HG03354 (cell line): ENCODE data around the gene DIAPH2.
"Not testable (repeated sequence)": the region's sequence is repeated elsewhere in the genome, so short reads cannot be mapped to it uniquely, and the experiment has no call there.

Experiments
- ATAC-seq: cut with Tn5 transposase; IDR thresholded peaks from one replicate; pipeline ENCODE4 v1.9.1; 2021; ENCODE audit warnings: mild to moderate bottlenecking; ENCODE audit not compliant: unreplicated experiment, poor library complexity, severe bottlenecking

The DIAPH2 gene

DNA sequence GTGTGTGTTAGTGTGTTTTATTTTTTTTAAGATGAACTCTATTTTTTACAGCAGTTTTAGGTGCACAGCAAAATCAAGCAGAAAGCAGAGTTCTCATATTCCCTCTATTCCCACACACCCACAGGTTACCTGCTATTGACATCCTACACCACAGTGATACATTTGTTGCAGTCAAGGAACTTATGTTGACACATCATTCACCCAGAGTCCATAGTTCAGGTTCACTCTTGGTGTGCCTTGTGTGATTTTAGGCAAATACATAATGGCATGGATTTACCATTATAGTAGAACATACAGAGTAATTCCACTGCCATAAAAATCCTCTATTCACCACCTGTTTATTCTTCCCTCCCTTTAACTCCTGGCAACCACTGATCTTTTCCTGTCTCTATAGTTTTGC is 28.7 kb downstream of the DIAPH2 start:
- ATAC-seq = no peak

DNA sequence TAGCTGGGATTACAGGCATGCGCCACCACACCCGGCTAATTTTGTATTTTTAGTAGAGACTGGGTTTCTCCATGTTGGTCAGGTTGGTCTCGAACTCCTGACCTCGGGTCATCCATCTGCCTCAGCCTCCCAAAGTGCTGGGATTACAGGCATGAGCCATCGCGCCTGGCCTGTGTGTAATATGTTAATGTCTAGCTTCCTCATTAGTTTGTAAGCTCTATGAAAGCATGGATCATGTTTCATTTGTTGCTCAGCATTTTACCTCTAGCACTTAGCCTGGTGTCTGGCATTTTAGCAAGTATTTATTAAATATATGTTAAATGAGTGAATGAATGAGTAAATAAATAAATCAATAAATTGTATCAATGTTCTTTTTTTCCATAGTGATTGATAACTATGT is 29.8 kb downstream of the DIAPH2 start:
- not testable (repeated sequence) for ATAC-seq

DNA sequence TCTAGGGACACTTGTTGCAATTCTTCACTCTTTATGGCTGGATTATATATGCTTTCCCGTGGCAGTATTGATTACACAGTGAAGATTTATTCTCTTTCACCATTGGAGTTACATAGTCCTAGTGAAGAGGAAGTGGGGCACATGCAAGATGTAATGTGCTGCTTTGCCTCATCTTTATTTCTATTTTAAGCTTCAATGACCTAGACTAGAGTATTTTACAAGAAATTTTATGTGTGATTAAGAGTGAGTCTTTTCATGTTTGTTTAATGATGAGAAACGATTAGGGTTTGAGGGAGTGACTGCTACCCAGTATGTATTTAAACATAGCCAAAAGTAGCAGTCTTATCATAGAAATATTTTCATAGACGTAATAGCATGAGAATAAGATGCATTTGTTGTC is 30.8 kb downstream of the DIAPH2 start:
- no peak for ATAC-seq

DNA sequence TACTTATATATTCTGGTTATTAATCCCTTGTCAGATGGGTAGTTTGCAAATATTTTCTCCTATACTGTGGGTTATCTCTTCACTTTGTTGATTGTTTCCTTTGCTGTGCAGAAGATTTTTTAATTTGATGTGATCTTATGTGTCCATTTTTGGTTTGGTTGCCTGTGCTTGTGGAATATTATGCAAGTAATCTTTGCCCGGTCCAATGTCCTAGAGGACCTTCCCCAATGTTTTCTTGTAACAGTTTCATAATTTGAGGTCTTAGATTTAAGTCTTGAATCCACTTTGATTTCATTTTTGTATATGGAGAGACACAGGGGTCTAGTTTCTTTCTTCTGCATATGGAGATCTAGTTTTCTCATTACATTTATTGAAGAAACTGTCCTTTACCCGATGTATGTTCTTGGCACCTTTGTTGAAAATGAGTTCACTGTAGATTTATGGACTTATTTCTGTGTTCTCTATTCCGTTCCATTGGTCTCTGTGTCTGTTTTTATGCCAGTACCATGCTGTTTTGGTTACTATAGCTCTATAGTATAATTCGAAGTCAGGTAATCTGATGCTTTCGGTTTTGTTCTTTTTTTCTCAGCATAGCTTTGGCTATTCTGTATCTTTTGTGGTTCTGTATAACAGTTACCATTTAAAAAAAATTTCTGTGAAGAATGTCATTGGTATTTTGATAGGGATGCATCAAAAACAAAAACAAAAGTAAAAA is 34.7 kb downstream of the DIAPH2 start:
- ATAC-seq = no peak

DNA sequence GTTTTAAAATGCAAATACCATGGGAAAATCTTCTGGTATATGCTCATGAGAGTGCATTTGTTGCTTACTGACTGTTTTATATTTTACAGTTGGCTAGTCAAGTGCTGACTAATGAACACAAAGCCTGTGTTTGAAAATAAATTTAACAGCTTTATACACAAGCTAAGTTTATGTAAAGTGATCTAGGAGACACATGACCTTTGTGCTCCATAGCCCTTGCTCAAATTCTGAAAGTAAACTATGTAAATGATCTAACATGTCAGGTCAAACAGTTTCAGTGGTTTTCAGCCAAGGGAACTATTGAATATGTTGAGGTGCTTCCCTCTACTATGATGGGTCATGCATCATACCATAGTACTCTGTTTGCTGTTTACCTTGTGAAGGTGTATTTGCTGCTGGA is 36.7 kb downstream of the DIAPH2 start:
- peak; percentile 100 for ATAC-seq

DNA sequence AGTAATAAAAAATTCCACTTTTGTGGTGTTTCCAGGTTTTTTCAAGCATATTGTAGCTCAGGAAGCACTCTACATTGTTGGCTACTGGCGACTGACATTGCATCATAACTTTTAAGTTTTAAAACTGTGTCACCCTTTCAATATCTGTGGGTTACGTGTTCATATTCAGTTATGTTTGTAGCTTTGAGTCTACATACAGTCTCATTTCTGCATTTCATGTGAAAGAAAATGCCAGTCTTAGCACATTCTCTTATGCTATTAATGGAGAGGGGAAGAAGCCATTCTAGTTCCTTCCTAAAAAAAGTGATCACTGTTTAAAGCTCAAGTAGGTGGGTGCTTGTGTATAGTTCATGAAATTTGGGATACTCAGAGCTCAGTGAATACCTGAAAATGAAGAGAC is 38.1 kb downstream of the DIAPH2 start:
- ATAC-seq = no peak

DNA sequence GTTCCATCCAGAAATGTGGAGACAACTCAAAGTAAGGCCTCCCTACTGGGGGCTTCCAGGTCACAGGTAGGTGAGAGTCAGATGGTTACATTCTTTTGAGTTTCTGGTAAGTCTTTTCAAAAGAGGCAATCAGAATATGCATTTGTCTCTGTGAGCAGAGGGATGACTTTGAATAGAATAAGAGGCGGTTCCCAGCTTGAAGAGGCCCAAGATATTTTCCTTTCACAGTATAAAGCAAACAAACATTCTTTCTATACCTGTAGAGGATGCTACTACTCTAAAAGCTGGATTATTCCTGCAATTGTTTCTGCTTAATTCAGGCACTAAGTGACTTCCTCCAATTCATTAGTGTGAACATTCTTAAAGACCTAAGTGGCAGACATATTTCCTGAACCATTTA is 44.4 kb downstream of the DIAPH2 start:
- ATAC-seq = no peak

DNA sequence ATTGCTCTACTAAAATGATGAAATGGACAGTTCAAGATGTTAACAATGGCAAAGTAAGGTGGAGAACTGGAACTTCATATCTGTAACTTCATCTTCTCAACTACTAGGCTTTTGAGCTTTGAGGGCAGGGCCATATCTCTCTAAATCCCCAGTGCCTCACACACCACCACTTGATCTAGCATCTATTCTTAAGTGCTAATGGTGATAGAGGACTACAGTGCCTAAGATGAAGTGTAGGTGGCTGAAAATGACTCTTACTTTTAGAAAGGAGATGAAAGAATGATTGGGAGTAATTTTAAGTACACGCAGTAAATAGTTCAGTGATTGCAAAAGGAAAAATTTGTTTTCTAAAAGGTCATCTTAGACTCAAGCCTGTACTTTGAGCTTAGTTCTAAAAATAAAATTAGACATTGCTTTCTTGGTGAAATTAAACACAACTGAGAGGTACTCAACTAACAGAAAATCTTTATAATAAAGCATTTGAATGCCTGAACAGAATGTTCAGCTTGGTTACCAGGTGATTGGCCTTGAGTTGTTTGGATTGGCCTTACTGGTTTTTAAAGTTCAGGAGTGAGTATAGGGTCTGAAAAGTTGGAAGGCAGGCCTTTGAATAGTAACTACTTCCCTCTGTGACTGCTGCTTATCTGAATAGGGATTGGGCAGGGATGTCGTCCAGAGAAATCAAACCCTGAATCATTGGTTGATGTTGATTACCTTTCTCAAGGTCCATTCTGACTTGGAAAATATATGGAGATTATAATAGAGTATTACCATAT is 45.4 kb downstream of the DIAPH2 start:
- no peak for ATAC-seq

DNA sequence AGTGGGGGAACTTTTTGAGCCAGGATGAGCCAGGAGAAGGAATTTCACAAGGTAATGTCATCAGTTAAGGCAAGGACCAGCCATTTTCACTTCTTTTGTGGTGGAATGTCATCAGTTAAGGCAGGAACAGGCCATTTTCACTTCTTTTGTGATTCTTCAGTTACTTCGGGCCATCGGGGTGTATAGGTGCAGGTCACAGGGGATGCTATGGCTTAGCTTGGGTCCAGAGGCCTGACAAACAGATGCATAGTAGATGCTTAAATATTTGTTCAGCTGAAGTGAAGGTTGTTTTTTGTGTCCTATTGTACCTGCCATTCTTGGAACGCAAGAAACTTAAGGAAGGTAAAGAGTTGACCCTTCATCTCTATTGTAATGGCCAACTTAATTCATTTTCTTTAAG is 46.4 kb downstream of the DIAPH2 start:
- not testable (repeated sequence) for ATAC-seq

DNA sequence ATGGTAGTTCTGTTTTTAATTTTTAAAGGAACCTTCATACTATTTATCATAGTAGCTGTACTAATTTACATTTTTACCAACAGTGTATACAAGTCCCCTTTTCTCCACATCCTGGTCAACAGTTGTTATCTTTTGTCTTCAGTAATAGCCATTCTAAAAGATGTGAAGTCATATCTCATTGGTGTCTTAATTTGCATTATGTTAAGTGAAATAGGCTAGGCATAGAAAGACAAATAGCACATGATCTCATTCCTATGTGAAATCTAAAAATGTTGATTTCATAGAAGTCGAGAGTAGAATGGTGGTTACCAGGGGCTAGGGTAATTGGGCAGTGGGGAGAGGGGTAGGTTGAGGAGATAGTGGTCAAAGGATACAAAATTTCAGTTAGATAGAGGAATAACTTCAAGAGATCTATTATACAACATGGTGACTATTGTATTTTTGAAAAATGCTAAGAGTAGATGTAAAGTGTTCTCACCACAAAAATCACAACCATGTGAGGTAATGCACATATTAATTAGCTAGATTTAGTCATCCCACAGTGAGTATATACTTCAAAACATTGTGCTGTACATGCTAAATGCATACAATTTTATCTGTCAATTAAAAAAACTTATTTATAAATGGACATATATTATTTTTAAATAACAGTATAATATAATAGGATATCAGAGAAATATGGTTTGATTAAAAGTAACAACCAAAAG is 58.9 kb downstream of the DIAPH2 start:
- no peak for ATAC-seq

DNA sequence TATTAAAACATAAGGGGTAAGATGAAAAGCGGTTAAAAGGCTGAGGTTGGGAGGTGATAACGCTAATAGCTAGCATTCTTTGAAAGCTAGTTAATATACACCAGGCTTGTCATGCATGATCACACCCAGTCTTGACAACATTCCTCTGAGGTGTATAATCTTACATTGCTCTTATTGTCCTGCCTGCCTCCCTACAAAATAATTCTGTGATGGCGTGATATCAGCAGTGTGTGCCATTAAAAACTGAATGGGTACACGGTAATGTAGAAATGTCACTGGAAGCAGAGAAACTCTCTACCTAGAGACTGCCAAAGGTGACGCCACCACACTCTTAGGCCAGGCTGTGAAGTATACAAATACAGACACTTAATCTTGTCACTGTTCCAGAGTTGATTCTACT is 68.1 kb downstream of the DIAPH2 start:
- no peak for ATAC-seq

DNA sequence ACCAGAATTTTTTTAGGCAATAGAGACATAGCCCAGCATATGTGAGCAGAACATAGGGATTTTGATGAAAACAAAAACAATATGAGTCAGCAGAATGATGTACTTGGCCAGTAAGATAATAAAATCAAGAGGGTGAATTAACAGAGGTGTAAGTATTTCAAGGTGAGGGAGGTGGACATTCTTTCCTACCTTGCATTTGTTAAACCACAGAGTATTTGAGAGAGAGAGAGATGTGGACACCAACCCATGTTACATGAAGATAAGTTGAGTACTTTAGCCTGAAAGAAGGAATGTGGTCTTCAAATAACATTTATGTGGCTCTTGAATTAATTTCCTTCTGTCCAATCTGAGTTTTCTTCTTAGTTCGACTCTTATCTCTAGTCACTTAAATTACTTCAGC is 68.6 kb downstream of the DIAPH2 start:
- ATAC-seq = no peak

DNA sequence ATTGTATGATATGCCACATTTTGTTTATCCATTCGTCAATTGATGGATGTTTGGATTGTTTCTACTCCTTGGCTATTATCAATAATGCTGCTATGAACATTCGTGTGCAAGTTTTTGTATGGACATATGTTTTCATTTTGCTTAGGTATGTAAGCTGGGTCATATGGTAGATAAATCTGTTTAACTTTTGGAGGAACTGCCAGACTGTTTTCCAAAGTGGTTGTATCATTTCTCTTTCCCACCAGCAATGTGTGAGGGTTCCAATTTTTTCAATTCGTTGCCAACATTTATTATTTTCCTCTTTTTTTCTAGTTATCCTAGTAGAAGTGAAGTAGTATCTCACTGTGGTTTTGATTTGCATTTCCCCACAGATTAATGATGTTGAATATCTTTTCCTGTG is 71.8 kb downstream of the DIAPH2 start:
- ATAC-seq = no peak

DNA sequence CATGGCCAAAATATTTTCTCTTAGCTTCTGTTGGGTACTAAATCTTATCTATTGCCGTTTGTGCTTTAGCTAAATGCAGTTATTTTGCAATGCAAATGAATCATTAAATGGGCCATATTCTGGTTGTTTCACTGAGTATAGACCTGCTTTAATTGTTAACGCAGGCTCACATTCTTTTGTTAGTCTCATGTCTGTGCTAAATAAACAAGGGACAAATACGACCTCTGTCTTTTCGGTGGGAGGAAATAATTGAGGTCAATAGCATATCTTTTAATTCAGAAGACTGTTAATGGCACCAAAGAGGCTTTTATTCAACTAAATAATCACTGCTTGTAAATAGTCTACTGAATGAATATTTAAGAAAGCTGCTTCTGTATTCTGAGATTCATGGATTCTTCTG is 76.9 kb downstream of the DIAPH2 start:
- ATAC-seq = no peak

DNA sequence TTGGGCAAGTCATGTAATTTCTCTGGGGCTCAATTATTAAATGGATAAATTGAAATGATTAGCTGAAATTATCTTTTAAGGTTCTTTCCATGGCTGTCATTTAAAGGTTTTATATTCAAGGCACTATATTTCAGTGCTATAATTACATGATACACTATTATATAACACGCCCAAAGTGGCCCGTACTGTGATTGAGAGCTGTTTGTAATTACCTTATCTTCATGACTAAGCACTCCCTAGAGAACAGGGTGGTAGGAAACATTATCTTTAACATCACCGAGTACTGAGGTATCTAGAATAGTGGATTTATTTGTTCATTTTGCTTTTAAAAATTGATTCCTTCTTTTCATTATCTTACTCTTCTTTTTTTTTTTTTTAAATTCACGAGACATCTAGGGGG is 79.0 kb downstream of the DIAPH2 start:
- ATAC-seq = no peak

DNA sequence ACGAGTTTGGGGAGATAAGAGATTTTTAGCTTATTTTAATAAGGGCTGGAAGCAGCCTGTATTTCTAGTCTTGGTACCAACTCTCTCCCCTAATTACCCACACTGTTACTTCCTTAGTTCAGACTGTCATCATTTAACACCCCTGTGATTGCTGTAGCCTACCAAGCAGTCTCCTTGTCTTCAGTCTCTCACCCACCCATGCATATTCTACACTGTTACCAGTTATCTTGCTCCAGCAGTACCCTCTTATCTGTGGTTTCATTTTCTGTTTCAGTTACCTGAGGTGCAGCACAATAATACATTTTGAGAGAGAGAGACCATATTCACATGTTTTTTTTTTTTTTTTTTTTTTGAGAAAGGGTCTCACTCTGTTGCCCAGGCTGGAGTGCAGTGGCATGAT is 80.2 kb downstream of the DIAPH2 start:
- peak; percentile 84 for ATAC-seq

DNA sequence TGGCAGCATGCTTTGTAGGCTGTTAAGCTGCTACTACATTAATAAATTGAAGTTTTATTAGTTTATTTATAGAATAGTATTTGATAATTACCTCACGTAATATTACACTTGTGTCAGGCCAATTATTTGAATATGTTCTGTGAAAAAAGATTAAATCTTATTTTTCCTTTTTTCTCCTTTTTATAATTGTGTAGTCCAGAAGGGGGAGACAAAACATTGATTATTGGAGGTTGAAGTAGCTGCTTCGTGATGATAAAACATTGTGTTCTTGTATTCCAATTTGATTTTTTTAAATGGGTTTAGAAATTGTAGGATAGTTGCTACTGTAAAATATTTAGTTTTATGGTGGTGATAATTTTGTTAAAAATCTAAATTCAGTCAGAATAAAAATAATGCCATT is 85.7 kb downstream of the DIAPH2 start:
- peak; percentile 50 for ATAC-seq

DNA sequence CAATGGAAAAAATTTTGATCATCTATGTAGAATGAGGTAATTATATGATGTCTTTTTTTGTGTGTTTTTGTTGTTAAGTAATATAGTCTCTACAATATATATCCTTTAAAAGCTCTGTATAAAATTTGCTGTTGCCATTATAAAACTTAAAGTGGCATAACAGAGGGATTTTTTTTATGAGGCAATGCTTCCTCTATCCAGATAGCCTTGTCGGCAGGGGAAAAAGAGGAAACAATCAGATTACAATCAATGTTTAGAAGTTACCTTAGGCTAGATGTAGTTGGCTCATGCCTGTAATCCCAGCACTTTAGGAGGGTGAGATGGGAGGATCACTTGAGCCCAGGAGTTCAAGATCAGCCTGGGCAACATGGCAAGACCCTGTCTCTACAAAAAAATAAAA is 86.8 kb downstream of the DIAPH2 start:
- ATAC-seq = no peak

DNA sequence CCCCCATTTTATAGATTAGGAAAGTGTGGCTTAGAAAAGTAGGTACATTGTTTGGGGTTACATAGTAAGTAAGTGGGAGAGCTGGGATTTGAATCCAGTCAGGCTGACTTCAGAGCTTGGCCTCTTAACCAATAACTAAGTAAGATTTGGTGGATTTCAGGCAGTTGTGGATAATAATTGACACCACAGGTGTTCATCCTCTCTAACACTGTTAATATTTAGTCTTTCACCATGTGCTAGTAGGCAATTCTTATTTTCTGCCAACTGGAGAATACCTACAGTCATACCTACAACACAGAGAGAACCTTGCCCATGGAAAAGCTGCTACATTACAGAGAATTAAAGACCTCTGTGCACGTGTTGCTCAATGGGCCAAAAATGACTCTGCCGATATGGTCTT is 89.5 kb downstream of the DIAPH2 start:
- ATAC-seq = peak; percentile 62

DNA sequence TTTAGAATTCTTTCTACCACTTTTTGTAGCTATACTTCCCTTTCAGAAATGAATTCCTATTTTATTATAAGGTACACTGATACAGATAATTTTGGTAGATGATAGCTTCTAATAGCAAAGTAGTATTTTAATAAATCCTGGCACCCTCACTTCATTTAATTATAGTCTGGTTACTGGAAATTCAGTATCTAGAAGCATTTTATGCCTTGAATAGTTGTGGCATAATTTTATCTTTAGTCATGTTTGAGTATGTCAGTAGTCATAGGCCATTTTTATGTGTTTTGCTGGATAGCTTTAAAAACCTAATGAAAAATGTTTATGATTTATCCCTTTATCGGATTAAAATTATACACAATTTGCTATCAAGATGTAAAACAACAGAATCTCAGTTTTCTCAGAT is 92.3 kb downstream of the DIAPH2 start:
- ATAC-seq = no peak

DNA sequence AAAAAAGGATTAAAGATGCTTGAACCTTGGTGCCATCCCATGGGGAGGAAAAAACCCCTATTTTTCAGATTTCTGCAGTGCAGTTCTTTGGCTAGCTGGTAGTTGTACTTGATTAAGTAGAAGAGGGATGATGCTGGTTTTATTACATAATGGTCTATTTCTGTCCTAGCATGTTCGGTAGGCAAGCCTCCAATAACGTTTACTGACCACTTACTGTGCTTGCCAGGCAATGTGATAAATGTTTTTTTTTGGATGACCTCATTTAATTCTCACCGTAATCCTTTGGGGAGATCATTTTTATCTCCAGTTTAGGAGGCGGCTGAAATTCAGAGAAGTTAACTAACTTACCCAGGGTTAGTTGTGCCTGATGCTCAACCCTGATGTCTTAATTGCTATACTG is 106.9 kb downstream of the DIAPH2 start:
- no peak for ATAC-seq
